Measurements from ENCODE around the gene CROCC2.

Gene CROCC2

GRCh38 chr2:241031436-241032165 is 125.5 kb downstream of the CROCC2 start:
- DNase-seq (ENCODE audit: low read depth): no peak
- no peak overlapping the region for H3K4me3 ChIP-seq (ENCODE audit: low read depth, low read length)
- no peak for TF ChIP-seq CTCF (IDR thresholded peaks at IDR 0.05; ENCODE audit: low read depth, low read length, missing control alignments)

DNA sequence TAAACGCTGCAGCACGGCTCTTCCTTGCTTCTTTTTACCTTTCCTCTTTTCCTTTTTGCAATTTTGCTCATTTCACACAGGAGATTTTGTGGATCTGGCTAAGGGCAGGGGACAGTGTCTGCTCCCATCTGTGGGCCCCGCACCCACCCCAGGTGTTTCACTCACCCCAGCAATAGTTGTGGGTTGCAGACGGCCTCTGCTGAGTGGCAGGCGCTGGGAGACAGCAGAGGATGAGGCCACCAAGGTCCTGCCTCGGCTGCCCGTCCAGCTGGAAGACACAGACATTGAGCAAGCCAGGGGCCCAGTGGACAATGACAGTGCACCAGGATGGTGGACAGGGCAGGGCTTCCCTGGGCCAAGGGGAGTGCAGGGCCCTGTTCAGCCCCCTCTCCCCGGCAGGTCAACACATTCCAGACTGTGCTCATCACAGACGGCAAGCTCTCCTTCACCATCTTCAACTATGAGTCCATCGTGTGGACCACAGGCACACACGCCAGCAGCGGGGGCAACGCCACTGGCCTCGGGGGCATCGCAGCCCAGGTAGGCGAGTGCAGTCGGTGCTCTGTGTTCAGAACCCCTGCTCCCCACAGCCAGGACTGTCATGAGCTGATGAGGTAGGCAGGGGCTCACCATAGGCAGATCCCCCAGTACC is 127.3 kb downstream of the CROCC2 start:
- TF ChIP-seq CTCF (IDR thresholded peaks at IDR 0.05; ENCODE audit: low read depth, low read length, missing control alignments): no peak
- DNase-seq (ENCODE audit: low read depth): no peak
- no peak overlapping the region for H3K4me3 ChIP-seq (ENCODE audit: low read depth, low read length)

DNA sequence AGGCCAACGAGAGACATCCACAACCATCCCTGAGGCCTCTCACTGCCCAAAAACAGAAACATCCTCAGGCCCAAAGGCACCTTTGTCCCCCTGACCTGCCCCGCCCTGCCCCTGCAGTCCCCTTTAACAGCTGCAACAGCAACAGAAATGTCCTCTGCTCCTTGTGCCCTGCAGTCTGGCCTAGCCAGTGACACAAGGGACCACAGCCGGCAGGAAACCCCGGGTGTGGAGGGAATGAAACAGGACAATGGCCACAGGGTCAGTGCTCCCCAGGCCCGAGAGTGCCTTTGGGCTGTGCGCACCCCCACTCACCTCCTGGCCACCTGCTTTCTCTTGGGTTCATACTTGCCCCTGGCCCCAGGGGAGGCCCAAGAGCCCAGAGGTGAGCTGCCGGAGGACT is 127.9 kb downstream of the CROCC2 start:
- H3K4me3 ChIP-seq (ENCODE audit: low read depth, low read length): no peak overlapping the region
- TF ChIP-seq CTCF (IDR thresholded peaks at IDR 0.05; ENCODE audit: low read depth, low read length, missing control alignments): no peak
- no peak for DNase-seq (ENCODE audit: low read depth)

- DNase-seq (ENCODE audit: low read depth): no peak
- no peak overlapping the region for H3K4me3 ChIP-seq (ENCODE audit: low read depth, low read length)
- no peak for TF ChIP-seq CTCF (IDR thresholded peaks at IDR 0.05; ENCODE audit: low read depth, low read length, missing control alignments)
These were observed 128.5 kb downstream of the CROCC2 start for GRCh38 chr2:241034490-241035141.

DNA sequence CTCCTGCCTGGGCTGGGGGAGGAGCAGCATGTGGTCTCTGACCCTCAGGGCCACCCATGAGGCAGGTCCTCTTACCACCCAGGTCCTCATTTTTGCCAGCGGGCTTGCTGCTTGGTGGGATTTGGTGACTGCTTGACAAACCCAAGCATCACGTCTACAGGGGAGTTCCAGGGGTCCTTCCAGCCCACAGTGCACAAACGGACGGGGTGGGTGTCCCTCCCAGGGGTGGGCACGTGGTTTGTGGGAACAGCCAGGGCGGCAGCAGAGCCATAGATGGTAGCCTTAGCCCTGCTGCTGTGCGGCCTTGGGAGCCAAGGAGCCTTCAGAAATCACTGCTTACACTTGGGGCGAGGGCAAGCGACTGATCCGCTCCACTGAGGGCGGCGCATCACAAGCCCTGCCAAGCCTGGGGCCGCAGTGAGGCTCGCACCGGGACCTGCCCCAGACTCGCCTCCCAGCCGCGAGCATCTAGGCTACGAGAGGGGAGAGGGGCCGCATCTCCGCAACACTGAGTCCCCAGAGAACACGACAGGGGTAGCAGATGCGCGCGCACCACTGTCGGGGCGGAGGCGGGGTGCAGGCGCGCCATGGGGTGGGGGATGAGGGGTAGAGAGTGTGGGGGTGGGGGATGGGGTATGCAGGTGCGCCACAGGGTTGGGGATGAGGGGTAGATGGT is 129.1 kb downstream of the CROCC2 start:
- TF ChIP-seq CTCF (IDR thresholded peaks at IDR 0.05; ENCODE audit: low read depth, low read length, missing control alignments): no peak
- no peak overlapping the region for H3K4me3 ChIP-seq (ENCODE audit: low read depth, low read length)
- DNase-seq (ENCODE audit: low read depth): no peak

GRCh38 chr2:241035818-241036396 is 129.8 kb downstream of the CROCC2 start:
- DNase-seq (ENCODE audit: low read depth): no peak
- TF ChIP-seq CTCF (IDR thresholded peaks at IDR 0.05; ENCODE audit: low read depth, low read length, missing control alignments): no peak
- peak overlapping the region; percentile 60 for H3K4me3 ChIP-seq (ENCODE audit: low read depth, low read length)
